ENCODE data around the gene OMA1. TPM values are rescaled to one million over a fixed set of nuclear protein-coding genes. Genes with fewer than 3 reads are reported as not detected.

The OMA1 gene
- total RNA-seq, 1 experiment from 2014 or later = 27.9 TPM

GRCh38 chr1:58571616-58572015 lies 25.1 kb upstream of the OMA1 start:
- Histone ChIP-seq H3K27me3 (ENCODE audit: insufficient read depth, low read depth) (no peaks in the 10 kb centered on the region), H3K79me2 (ENCODE audit: low read depth) (peaks cover 45% of the 10 kb centered on the region), H3K27ac (peak overlapping the region; percentile 99), H3F3A (ENCODE audit: insufficient read depth, low read depth) (peaks cover 54% of the 10 kb centered on the region), H3K4me2 (peak overlapping the region; percentile 86), H2AFZ (no peak overlapping the region), H3K4me1 (replicated peaks; ENCODE audit: insufficient read depth) (peaks cover 48% of the 10 kb centered on the region), H3K4me3 (no peak overlapping the region), H3K36me3 (ENCODE audit: low read depth) (peaks cover 13% of the 10 kb centered on the region), H3K9me2 (ENCODE audit: insufficient read depth) (no peaks in the 10 kb centered on the region), H4K20me1 (ENCODE audit: insufficient read depth) (peaks cover 12% of the 10 kb centered on the region; the same call in 1 of the 2 replicates), H3K9me3 (ENCODE audit: insufficient read depth, low read depth) (no peaks in the 10 kb centered on the region)
- intact Hi-C loops (cut with micrococcal nuclease; ENCODE audit: unreplicated experiment) = loop anchor here (1.0 to 2.0 kb wide), 3 partner anchors 25 to 81 kb away; partner anchors contain the start of gene OMA1
- TF ChIP-seq CTCF (conservative IDR thresholded peaks at IDR 0.05) = no peak
- no peak for TF ChIP-seq EZH2 (IDR thresholded peaks at IDR 0.05; ENCODE audit: low read depth)
- no peak for DNase-seq
- ChIA-PET CTCF (interaction anchor here (1.8 kb wide), 1 partner anchor 81 kb away, joined by 3 read pairs; no protein-coding TSS in a partner anchor), POLR2A (ENCODE audit: unreplicated experiment) (interaction anchor here (0.7 kb wide), 1 partner anchor 22 kb away, joined by 3 read pairs; no protein-coding TSS in a partner anchor)
- no TSS peak for BruUV-seq (replicated peaks)

GRCh38 chr1:58570817-58571216 lies 24.3 kb upstream of the OMA1 start:
- H3K79me2 ChIP-seq (ENCODE audit: low read depth) = peaks cover 37% of the 10 kb centered on the region
- peaks cover 48% of the 10 kb centered on the region for H3F3A ChIP-seq (ENCODE audit: insufficient read depth, low read depth)
- H3K27ac ChIP-seq = no peak overlapping the region
- POLR2A ChIA-PET (ENCODE audit: unreplicated experiment) = no interaction called here
- H3K4me2 ChIP-seq = peak overlapping the region; percentile 86; the same call in 1 of the 2 replicates
- no TSS peak for BruUV-seq (replicated peaks)
- CTCF ChIA-PET = interaction anchor here (1.8 kb wide), 1 partner anchor 82 kb away, joined by 3 read pairs; no protein-coding TSS in a partner anchor
- peaks cover 13% of the 10 kb centered on the region for H3K36me3 ChIP-seq (ENCODE audit: low read depth)
- no peaks in the 10 kb centered on the region for H3K9me2 ChIP-seq (ENCODE audit: insufficient read depth)
- DNase-seq = no peak
- H3K27me3 ChIP-seq (ENCODE audit: insufficient read depth, low read depth) = no peaks in the 10 kb centered on the region
- H3K4me3 ChIP-seq = no peak overlapping the region
- peaks cover 48% of the 10 kb centered on the region for H3K4me1 ChIP-seq (replicated peaks; ENCODE audit: insufficient read depth)
- peaks cover 11% of the 10 kb centered on the region; the same call in 1 of the 2 replicates for H4K20me1 ChIP-seq (ENCODE audit: insufficient read depth)
- H3K9me3 ChIP-seq (ENCODE audit: insufficient read depth, low read depth) = no peaks in the 10 kb centered on the region
- H2AFZ ChIP-seq = no peak overlapping the region
- TF ChIP-seq EZH2 (IDR thresholded peaks at IDR 0.05; ENCODE audit: low read depth) = no peak
- TF ChIP-seq CTCF (conservative IDR thresholded peaks at IDR 0.05) = no peak
- intact Hi-C loops (cut with micrococcal nuclease; ENCODE audit: unreplicated experiment) = no loop called here

GRCh38 chr1:58570094-58570493 lies 23.6 kb upstream of the OMA1 start:
- peaks cover 5% of the 10 kb centered on the region for H3K36me3 ChIP-seq (ENCODE audit: low read depth)
- CTCF ChIA-PET = no interaction called here
- no peak overlapping the region for H2AFZ ChIP-seq
- peaks cover 30% of the 10 kb centered on the region for H3K79me2 ChIP-seq (ENCODE audit: low read depth)
- no peaks in the 10 kb centered on the region for H3K27me3 ChIP-seq (ENCODE audit: insufficient read depth, low read depth)
- intact Hi-C loops (cut with micrococcal nuclease; ENCODE audit: unreplicated experiment) = no loop called here
- H3K4me1 ChIP-seq (replicated peaks; ENCODE audit: insufficient read depth) = peaks cover 48% of the 10 kb centered on the region
- no peak for TF ChIP-seq EZH2 (IDR thresholded peaks at IDR 0.05; ENCODE audit: low read depth)
- TF ChIP-seq CTCF (conservative IDR thresholded peaks at IDR 0.05) = no peak
- H3K9me3 ChIP-seq (ENCODE audit: insufficient read depth, low read depth) = no peaks in the 10 kb centered on the region
- POLR2A ChIA-PET (ENCODE audit: unreplicated experiment) = no interaction called here
- H3K4me3 ChIP-seq = no peak overlapping the region
- peaks cover 40% of the 10 kb centered on the region for H3F3A ChIP-seq (ENCODE audit: insufficient read depth, low read depth)
- BruUV-seq (replicated peaks) = no TSS peak
- no peak overlapping the region for H3K27ac ChIP-seq
- no peaks in the 10 kb centered on the region for H3K9me2 ChIP-seq (ENCODE audit: insufficient read depth)
- peaks cover 4% of the 10 kb centered on the region; the same call in 1 of the 2 replicates for H4K20me1 ChIP-seq (ENCODE audit: insufficient read depth)
- no peak for DNase-seq
- H3K4me2 ChIP-seq = no peak overlapping the region

All from PC-9 (cell line).